Liver (tissue), 9 donors: ENCODE measurements around the gene KCTD5. TPM values are rescaled to one million over a fixed set of nuclear protein-coding genes. Genes with fewer than 3 reads are reported as not detected.
A peak's percentile ranks its signal among the peaks of the same experiment; 100 is the strongest.
"Not testable (repeated sequence)": the region's sequence is repeated elsewhere in the genome, so short reads cannot be mapped to it uniquely, and the experiment has no call there.

Experiments
- DNase-seq: peaks from one replicate; pipeline ENCODE4 v3.0.0-alpha.2; 2017; ENCODE audit warnings: low spot score
- H3K27ac ChIP-seq, 2 donors: one replicate each; pipeline ENCODE4 v1.7.0; 2013; ENCODE audit warnings: inconsistent platforms in 2 of 2, low read length in 2 of 2, control low read depth in 1 of 2, low read depth in 1 of 2, mild to moderate bottlenecking in 1 of 2
- H3K27me3 ChIP-seq, 4 donors: one replicate each; pipeline versions ENCODE4 v1.6.1 to v1.7.0; 2013; ENCODE audit warnings: low read length in 3 of 4, inconsistent platforms in 1 of 4, mild to moderate bottlenecking in 1 of 4, moderate library complexity in 1 of 4; ENCODE audit not compliant: control insufficient read depth in 4 of 4, insufficient read depth in 4 of 4
- H3K36me3 ChIP-seq, 4 donors: one replicate each; pipeline versions ENCODE4 v1.6.1 to v1.7.0; 2013; ENCODE audit warnings: low read length in 3 of 4, mild to moderate bottlenecking in 3 of 4, low read depth in 1 of 4, moderate library complexity in 1 of 4; ENCODE audit not compliant: control insufficient read depth in 4 of 4, insufficient read depth in 3 of 4
- H3K4me1 ChIP-seq, 4 donors: one replicate each; pipeline versions ENCODE4 v1.6.1 to v1.7.0; 2013; ENCODE audit warnings: low read length in 3 of 4, mild to moderate bottlenecking in 3 of 4, moderate library complexity in 1 of 4; ENCODE audit not compliant: control insufficient read depth in 4 of 4, insufficient read depth in 4 of 4
- H3K4me3 ChIP-seq, 3 donors: one replicate each; pipeline versions ENCODE4 v1.6.1 to v1.7.0; 2013; ENCODE audit warnings: low read length in 3 of 3, control low read depth in 1 of 3, low read depth in 1 of 3, mild to moderate bottlenecking in 1 of 3
- H3K9ac ChIP-seq, 2 donors: one replicate each; pipeline ENCODE4 v1.7.0; 2013; ENCODE audit warnings: low read length in 2 of 2, mild to moderate bottlenecking in 2 of 2, moderate library complexity in 2 of 2, control low read depth in 1 of 2, low read depth in 1 of 2
- H3K9me3 ChIP-seq, 4 donors: one replicate each; pipeline versions ENCODE4 v1.6.1 to v1.7.0; 2013; ENCODE audit warnings: low read length in 3 of 4; ENCODE audit not compliant: control insufficient read depth in 4 of 4
- WGBS: extraction: QIAGEN DNeasy Blood & Tissue Kit; methylation state at CpG from one replicate; pipeline ENCODE4 v1.1.7; 2013; 5-methylcytosine and 5-hydroxymethylcytosine counted together
- polyA plus RNA-seq, 2 donors: library from polyadenylated mRNA; stranded (reverse) in 1 of 2; unstranded in 1 of 2; fragments of 200-250 nt in 1 of 2; fragments of >200 nt in 1 of 2; fragmentation: Nextera tagmentation in 1 of 2; extraction: Ambion mirVana in 1 of 2; gene quantifications; one replicate each; pipeline versions ENCODE4 v1.2.1 to v1.2.3, GENCODE V29; 2013 to 2015
- total RNA-seq, 2 donors: library from RNA; depleted of rRNA; stranded (reverse); fragments of >200 nt; gene quantifications; one replicate each; pipeline ENCODE4 v1.2.3, GENCODE V29; 2014
- TF ChIP-seq, protein P1 (sequence below): IDR thresholded peaks from 2 replicates; pipeline ENCODE4 v1.6.1; 2016; ENCODE audit warnings: antibody characterized with exemption, mild to moderate bottlenecking
- donor health status: healthy.
- donor health status: healthy.
- donor health status: healthy.
- donor health status: healthy.
- donor health status: healthy.

KCTD5 gene
- total and polyA plus RNA-seq, 4 donors: 8.3 to 14.2 (median 11.5) TPM

DNA sequence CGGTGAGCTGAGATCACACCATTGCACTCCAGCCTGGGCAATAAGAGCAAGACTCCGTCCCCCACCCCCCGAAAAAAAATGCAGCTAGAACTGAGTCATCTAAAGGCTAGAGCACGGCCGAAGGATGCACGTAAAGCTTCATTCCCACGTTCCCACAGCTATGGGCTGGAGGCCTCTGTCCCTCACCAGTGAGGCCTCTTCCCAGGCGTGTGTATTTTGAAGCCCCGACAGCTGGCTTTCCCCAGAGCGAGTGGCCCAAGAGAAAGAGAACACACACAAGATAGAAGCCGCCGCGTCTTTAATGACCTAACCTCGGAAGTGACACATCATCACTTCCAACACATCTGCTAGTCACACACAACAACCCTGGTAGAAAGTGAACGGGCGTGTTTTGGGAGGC is 6.6 kb upstream of the KCTD5 start:
- no peak overlapping the region for H3K4me3 ChIP-seq
- no peaks in the 10 kb centered on the region for H3K27me3 ChIP-seq
- WGBS: 82% methylated on average over 16 of the region's 16 CpGs
- no peak overlapping the region for H3K9ac ChIP-seq
- TF ChIP-seq, protein P1, sequence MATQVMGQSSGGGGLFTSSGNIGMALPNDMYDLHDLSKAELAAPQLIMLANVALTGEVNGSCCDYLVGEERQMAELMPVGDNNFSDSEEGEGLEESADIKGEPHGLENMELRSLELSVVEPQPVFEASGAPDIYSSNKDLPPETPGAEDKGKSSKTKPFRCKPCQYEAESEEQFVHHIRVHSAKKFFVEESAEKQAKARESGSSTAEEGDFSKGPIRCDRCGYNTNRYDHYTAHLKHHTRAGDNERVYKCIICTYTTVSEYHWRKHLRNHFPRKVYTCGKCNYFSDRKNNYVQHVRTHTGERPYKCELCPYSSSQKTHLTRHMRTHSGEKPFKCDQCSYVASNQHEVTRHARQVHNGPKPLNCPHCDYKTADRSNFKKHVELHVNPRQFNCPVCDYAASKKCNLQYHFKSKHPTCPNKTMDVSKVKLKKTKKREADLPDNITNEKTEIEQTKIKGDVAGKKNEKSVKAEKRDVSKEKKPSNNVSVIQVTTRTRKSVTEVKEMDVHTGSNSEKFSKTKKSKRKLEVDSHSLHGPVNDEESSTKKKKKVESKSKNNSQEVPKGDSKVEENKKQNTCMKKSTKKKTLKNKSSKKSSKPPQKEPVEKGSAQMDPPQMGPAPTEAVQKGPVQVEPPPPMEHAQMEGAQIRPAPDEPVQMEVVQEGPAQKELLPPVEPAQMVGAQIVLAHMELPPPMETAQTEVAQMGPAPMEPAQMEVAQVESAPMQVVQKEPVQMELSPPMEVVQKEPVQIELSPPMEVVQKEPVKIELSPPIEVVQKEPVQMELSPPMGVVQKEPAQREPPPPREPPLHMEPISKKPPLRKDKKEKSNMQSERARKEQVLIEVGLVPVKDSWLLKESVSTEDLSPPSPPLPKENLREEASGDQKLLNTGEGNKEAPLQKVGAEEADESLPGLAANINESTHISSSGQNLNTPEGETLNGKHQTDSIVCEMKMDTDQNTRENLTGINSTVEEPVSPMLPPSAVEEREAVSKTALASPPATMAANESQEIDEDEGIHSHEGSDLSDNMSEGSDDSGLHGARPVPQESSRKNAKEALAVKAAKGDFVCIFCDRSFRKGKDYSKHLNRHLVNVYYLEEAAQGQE: no peak
- H3K9me3 ChIP-seq: no peaks in the 10 kb centered on the region
- no peak for DNase-seq
- H3K27ac ChIP-seq: no peak overlapping the region
- no peaks in the 10 kb centered on the region for H3K36me3 ChIP-seq
- peaks cover 5 to 15% (median 11%) of the 10 kb centered on the region in 4 donors for H3K4me1 ChIP-seq

DNA sequence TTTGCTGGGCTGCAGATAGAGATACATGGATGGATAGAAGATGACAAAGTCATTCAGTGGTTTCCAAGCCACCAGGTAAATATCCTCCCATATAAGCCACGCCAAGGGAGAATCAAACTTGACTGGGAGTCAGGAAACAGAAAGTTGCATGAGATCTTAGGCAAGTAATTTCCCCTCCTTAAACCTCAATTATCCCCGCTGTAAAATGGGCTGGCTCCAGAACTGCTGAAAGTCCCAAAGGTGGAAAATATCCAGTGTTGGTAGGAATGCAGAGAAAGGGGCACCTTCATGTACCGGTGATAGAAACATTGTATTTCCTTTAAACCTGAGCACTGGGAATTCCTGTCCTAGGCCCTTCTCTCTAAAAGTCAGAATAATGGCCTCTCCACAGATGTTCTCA is 5.4 kb upstream of the KCTD5 start:
- 95% methylated on average over 3 of the region's 3 CpGs for WGBS
- not testable (repeated sequence) for H3K9me3 ChIP-seq, H3K36me3 ChIP-seq, H3K27me3 ChIP-seq, H3K9ac ChIP-seq, H3K27ac ChIP-seq, H3K4me3 ChIP-seq, DNase-seq
- H3K4me1 ChIP-seq: peaks cover 5 to 13% (median 9%) of the 10 kb centered on the region in 4 donors

DNA sequence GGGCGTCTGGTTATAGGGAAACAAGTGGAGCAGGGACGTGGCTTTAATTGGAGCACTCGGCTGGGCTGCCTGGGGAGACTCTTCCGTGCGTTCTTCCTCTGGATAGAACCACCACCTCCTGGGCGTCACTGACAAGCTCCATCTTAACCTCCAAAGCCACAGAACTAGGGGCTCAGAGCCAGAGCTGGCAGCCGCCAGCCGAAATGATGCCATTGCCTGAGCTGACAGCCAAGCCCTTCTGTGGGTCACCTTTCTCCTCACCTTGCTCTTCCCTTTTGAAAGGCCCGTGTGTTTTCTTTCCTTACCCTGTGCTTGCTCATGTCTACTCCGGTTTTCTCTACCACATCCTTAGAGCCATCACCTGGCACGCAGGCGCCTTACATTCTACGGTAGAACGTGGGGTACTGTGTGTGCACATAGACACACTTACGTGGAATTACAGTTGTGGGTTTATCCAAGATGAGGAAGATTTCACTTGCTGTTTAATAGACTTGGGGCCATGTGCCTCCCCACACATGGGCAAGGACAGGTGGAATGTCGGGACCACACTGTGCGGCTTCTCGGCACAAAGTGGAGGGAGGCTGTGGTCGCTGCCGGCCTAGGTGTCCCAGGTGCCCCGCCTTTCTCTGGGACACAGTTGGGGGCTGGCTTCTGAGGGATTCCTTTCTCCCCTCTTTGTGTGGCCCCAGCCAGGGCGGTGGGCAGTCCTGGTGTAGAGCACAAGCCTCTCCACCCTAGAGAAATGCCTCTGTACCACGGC is 3.9 kb upstream of the KCTD5 start:
- not testable (repeated sequence) for H3K9me3 ChIP-seq, H3K27me3 ChIP-seq, H3K9ac ChIP-seq, H3K27ac ChIP-seq, DNase-seq, H3K4me3 ChIP-seq, H3K36me3 ChIP-seq
- 90% methylated on average over 17 of the region's 23 CpGs for WGBS
- H3K4me1 ChIP-seq: peaks cover 3 to 11% (median 7%) of the 10 kb centered on the region in 4 donors

DNA sequence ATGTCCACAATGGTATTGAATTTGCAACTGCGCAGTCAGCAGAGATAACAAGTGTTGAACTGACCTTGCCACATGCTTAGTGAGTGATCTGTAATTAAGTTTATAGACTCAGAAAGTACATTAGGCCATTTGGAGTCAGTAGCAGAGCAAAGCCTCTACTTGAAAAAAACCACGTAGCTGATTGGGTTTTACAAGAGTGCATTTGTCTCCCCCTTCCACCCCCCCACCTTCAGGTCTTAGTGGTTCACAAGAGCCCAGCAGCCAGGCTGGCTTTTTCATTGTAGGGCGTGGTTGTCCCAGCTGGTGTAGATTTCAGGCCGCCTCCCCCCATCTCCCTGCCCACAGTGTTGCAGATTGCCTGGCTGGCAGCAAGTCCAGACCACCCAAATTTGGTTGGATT is 2.4 kb upstream of the KCTD5 start:
- not testable (repeated sequence) for H3K9me3 ChIP-seq, DNase-seq, H3K9ac ChIP-seq, H3K27me3 ChIP-seq, H3K27ac ChIP-seq, H3K36me3 ChIP-seq, H3K4me3 ChIP-seq
- peaks cover 3 to 11% (median 7%) of the 10 kb centered on the region in 4 donors for H3K4me1 ChIP-seq
- WGBS: 78% methylated on average over 4 of the region's 4 CpGs

DNA sequence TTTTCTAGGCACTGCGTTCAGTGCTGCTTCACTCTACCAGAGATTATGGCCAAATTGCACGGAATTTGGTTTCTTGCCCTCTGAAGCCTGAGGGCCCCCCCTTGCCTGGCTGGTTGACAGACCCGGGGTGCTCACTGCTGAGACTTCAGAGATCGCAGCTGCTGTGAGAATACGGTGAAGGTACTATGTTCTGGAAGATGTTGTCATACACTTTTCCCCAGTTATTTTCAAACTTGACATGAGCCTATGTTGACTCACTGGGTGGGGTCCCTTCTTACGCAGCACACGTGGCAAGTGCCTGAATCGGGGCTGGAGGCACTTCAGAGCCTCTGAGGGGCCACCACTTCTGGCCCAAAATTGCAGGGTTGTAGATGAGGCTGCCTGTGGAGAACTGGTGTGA is 2.0 kb upstream of the KCTD5 start:
- not testable (repeated sequence) for H3K36me3 ChIP-seq, H3K4me3 ChIP-seq, H3K27me3 ChIP-seq, H3K9me3 ChIP-seq, H3K27ac ChIP-seq, H3K9ac ChIP-seq, DNase-seq
- 86% methylated on average over 8 of the region's 8 CpGs for WGBS
- peaks cover 3 to 11% (median 7%) of the 10 kb centered on the region in 4 donors for H3K4me1 ChIP-seq

DNA sequence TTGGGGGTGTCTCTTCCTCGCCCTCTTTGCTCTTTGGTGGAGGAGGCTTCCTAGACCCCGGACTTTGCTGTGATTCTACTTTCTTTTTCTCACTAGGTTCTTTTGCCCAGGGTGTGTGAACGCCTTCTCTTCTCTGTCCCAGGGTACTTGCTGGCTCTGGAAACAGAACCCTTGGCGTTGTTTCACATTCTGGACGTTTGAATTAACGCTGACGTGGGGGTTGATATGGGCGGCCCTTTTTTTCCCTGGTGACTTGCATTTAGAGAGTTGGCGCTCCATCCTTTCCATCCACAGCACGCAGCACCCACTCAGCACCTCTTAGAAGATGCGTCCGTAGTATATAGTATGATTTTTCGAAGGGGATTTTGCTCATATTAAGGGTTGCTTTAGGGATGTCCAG is 718 bp downstream of the KCTD5 start:
- not testable (repeated sequence) for H3K27me3 ChIP-seq, DNase-seq, H3K9me3 ChIP-seq, H3K36me3 ChIP-seq
- peak overlapping the region in 1 of 2 donors; percentile 28 for H3K27ac ChIP-seq
- peaks cover 3 to 17% (median 16%) of the 10 kb centered on the region in 4 donors for H3K4me1 ChIP-seq
- WGBS: 9% methylated on average over 13 of the region's 13 CpGs
- H3K9ac ChIP-seq: peak overlapping the region; percentile 74 to 93
- H3K4me3 ChIP-seq: peak overlapping the region; percentile 86 to 100 (median 97)

DNA sequence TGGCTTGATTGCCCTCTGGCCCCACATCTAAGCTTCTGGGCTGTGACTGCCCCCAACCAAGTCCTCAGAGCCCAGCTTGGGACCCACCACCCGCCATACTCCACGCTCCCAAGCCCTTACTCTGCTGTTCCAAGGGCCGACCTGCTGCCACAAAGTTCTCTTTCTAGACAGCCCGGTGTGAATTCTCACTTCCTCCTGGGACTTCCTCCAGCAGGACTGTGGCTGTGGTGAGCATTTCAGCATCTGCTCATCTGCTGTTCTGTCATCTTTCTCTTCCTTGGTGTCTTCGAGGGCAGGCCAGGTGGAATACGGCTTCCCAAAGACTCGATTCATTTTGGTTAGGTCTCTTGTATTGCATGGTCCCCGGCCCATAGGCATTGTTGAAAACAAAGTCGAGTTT is 3.8 kb downstream of the KCTD5 start:
- H3K36me3 ChIP-seq, H3K27ac ChIP-seq, DNase-seq, H3K9ac ChIP-seq, H3K9me3 ChIP-seq, H3K4me3 ChIP-seq, H3K27me3 ChIP-seq: not testable (repeated sequence)
- H3K4me1 ChIP-seq: peaks cover 3 to 17% (median 16%) of the 10 kb centered on the region in 4 donors
- WGBS: no CpG with 5 or more reads among the region's 9 CpGs
